ENCODE measurements around the gene RXRA.

Gene RXRA

GRCh38 chr9:134365115-134365596, 38.9 kb downstream of the RXRA start:
- H3K14ac ChIP-seq (ENCODE audit: low read length in 2 of 2), result peak overlapping the region in 1 of 2 experiments; percentile 76
- peaks cover 78% of the 10 kb centered on the region for H3K79me1 ChIP-seq (replicated peaks; ENCODE audit: low read length, poor library complexity, severe bottlenecking)
- H3K9me3 ChIP-seq (ENCODE audit: control insufficient read depth, low read length), result no peaks in the 10 kb centered on the region
- H3K27ac ChIP-seq (ENCODE audit: low read length, poor library complexity, severe bottlenecking), result no peak overlapping the region
- H3K4me3 ChIP-seq (ENCODE audit: insufficient read depth in 1 of 2, low read depth in 1 of 2, low read length in 2 of 2), result no peak overlapping the region
- H3K18ac ChIP-seq (ENCODE audit: low read depth in 1 of 2, low read length in 2 of 2), result peak overlapping the region in 1 of 2 experiments; percentile 50
- H2BK5ac ChIP-seq (ENCODE audit: low read depth, low read length, poor library complexity, severe bottlenecking), result no peak overlapping the region
- H2AFZ ChIP-seq (ENCODE audit: low read depth, low read length), result no peak overlapping the region
- WGBS, result 95% methylated on average over 21 of the region's 21 CpGs
- H3K36me3 ChIP-seq (ENCODE audit: control insufficient read depth in 1 of 2, insufficient read depth in 2 of 2, low read depth in 1 of 2, low read length in 2 of 2), result peaks cover 0 to 25% of the 10 kb centered on the region in 2 experiments
- no peak overlapping the region for H3K9ac ChIP-seq (ENCODE audit: low read length)
- no peak overlapping the region for H2BK15ac ChIP-seq (ENCODE audit: low read depth, poor library complexity, severe bottlenecking)
- peak overlapping the region; percentile 26 to 66 for H3K4ac ChIP-seq (ENCODE audit: low read depth in 1 of 2, low read length in 2 of 2)
- H3K4me1 ChIP-seq (ENCODE audit: control insufficient read depth, insufficient read depth, low read depth, low read length), result peaks cover 48% of the 10 kb centered on the region
- no peak overlapping the region for H4K8ac ChIP-seq (ENCODE audit: low read length)
- DNase-seq, result no peak
- H3K23ac ChIP-seq (ENCODE audit: low read length in 2 of 2), result no peak overlapping the region
- peak overlapping the region; percentile 34 for H4K91ac ChIP-seq (ENCODE audit: low read length)
- H2BK120ac ChIP-seq (ENCODE audit: low read depth, low read length), result no peak overlapping the region
- H3K4me2 ChIP-seq (ENCODE audit: low read length, poor library complexity, severe bottlenecking), result no peak overlapping the region
- peak overlapping the region; percentile 33 to 40 for H2BK12ac ChIP-seq (ENCODE audit: low read length in 2 of 2)
- H3K27me3 ChIP-seq (ENCODE audit: control insufficient read depth in 1 of 2, insufficient read depth in 1 of 2, low read length in 2 of 2), result no peaks in the 10 kb centered on the region
- no peak overlapping the region for H2AK5ac ChIP-seq (ENCODE audit: low read length, severe bottlenecking)

GRCh38 chr9:134365791-134366222, 39.6 kb downstream of the RXRA start:
- Histone ChIP-seq H2AFZ (ENCODE audit: low read depth, low read length) (no peak overlapping the region), H3K4me1 (ENCODE audit: control insufficient read depth, insufficient read depth, low read depth, low read length) (peaks cover 52% of the 10 kb centered on the region), H3K9ac (ENCODE audit: low read length) (peak overlapping the region; percentile 69), H2BK5ac (ENCODE audit: low read depth, low read length, poor library complexity, severe bottlenecking) (no peak overlapping the region), H3K18ac (ENCODE audit: low read depth in 1 of 2, low read length in 2 of 2) (peak overlapping the region in 1 of 2 experiments; percentile 38), H3K23ac (ENCODE audit: low read length in 2 of 2) (peak overlapping the region in 1 of 2 experiments; percentile 40), H3K14ac (ENCODE audit: low read length in 2 of 2) (peak overlapping the region in 1 of 2 experiments; percentile 55), H2BK12ac (ENCODE audit: low read length in 2 of 2) (peak overlapping the region in 1 of 2 experiments; percentile 11), H4K8ac (ENCODE audit: low read length) (peak overlapping the region; percentile 27), H3K36me3 (ENCODE audit: control insufficient read depth in 1 of 2, insufficient read depth in 2 of 2, low read depth in 1 of 2, low read length in 2 of 2) (peaks cover 0 to 24% of the 10 kb centered on the region in 2 experiments), H3K27ac (ENCODE audit: low read length, poor library complexity, severe bottlenecking) (no peak overlapping the region), H4K91ac (ENCODE audit: low read length) (peak overlapping the region; percentile 27), H3K79me1 (replicated peaks; ENCODE audit: low read length, poor library complexity, severe bottlenecking) (peaks cover 74% of the 10 kb centered on the region), H3K4me3 (ENCODE audit: insufficient read depth in 1 of 2, low read depth in 1 of 2, low read length in 2 of 2) (no peak overlapping the region), H3K9me3 (ENCODE audit: control insufficient read depth, low read length) (no peaks in the 10 kb centered on the region), H3K4ac (ENCODE audit: low read depth in 1 of 2, low read length in 2 of 2) (peak overlapping the region in 1 of 2 experiments; percentile 20), H2BK15ac (ENCODE audit: low read depth, poor library complexity, severe bottlenecking) (no peak overlapping the region), H3K27me3 (ENCODE audit: control insufficient read depth in 1 of 2, insufficient read depth in 1 of 2, low read length in 2 of 2) (no peaks in the 10 kb centered on the region), H3K4me2 (ENCODE audit: low read length, poor library complexity, severe bottlenecking) (no peak overlapping the region), H2AK5ac (ENCODE audit: low read length, severe bottlenecking) (no peak overlapping the region), H2BK120ac (ENCODE audit: low read depth, low read length) (no peak overlapping the region)
- DNase-seq, result no peak
- 70% methylated on average over 12 of the region's 14 CpGs for WGBS

- Histone ChIP-seq H3K14ac (ENCODE audit: low read length in 2 of 2) (peak overlapping the region in 1 of 2 experiments; percentile 55), H2BK15ac (ENCODE audit: low read depth, poor library complexity, severe bottlenecking) (peak overlapping the region; percentile 63), H3K23ac (ENCODE audit: low read length in 2 of 2) (peak overlapping the region in 1 of 2 experiments; percentile 40), H2BK12ac (ENCODE audit: low read length in 2 of 2) (no peak overlapping the region), H2BK5ac (ENCODE audit: low read depth, low read length, poor library complexity, severe bottlenecking) (no peak overlapping the region), H3K4me1 (ENCODE audit: control insufficient read depth, insufficient read depth, low read depth, low read length) (peaks cover 55% of the 10 kb centered on the region), H3K4me3 (ENCODE audit: insufficient read depth in 1 of 2, low read depth in 1 of 2, low read length in 2 of 2) (peak overlapping the region in 1 of 2 experiments; percentile 50), H3K79me1 (replicated peaks; ENCODE audit: low read length, poor library complexity, severe bottlenecking) (peaks cover 73% of the 10 kb centered on the region), H3K27me3 (ENCODE audit: control insufficient read depth in 1 of 2, insufficient read depth in 1 of 2, low read length in 2 of 2) (no peaks in the 10 kb centered on the region), H2BK120ac (ENCODE audit: low read depth, low read length) (no peak overlapping the region), H2AFZ (ENCODE audit: low read depth, low read length) (no peak overlapping the region), H3K9ac (ENCODE audit: low read length) (peak overlapping the region; percentile 69), H3K9me3 (ENCODE audit: control insufficient read depth, low read length) (no peaks in the 10 kb centered on the region), H4K91ac (ENCODE audit: low read length) (peak overlapping the region; percentile 32), H3K4me2 (ENCODE audit: low read length, poor library complexity, severe bottlenecking) (no peak overlapping the region), H3K27ac (ENCODE audit: low read length, poor library complexity, severe bottlenecking) (no peak overlapping the region), H4K8ac (ENCODE audit: low read length) (peak overlapping the region; percentile 27), H3K4ac (ENCODE audit: low read depth in 1 of 2, low read length in 2 of 2) (peak overlapping the region in 1 of 2 experiments; percentile 46), H2AK5ac (ENCODE audit: low read length, severe bottlenecking) (no peak overlapping the region), H3K18ac (ENCODE audit: low read depth in 1 of 2, low read length in 2 of 2) (peak overlapping the region in 1 of 2 experiments; percentile 46), H3K36me3 (ENCODE audit: control insufficient read depth in 1 of 2, insufficient read depth in 2 of 2, low read depth in 1 of 2, low read length in 2 of 2) (peaks cover 0 to 22% of the 10 kb centered on the region in 2 experiments)
- peak; percentile 43 for DNase-seq
- WGBS, result 83% methylated on average over 25 of the region's 25 CpGs
Observed at GRCh38 chr9:134366223-134367031, 40.2 kb downstream of the RXRA start.

GRCh38 chr9:134367061-134367460, 40.8 kb downstream of the RXRA start:
- DNase-seq, result no peak
- Histone ChIP-seq H2AK5ac (ENCODE audit: low read length, severe bottlenecking) (no peak overlapping the region), H2BK15ac (ENCODE audit: low read depth, poor library complexity, severe bottlenecking) (no peak overlapping the region), H2BK12ac (ENCODE audit: low read length in 2 of 2) (peak overlapping the region; percentile 13 to 49), H3K36me3 (ENCODE audit: control insufficient read depth in 1 of 2, insufficient read depth in 2 of 2, low read depth in 1 of 2, low read length in 2 of 2) (peaks cover 0 to 21% of the 10 kb centered on the region in 2 experiments), H3K18ac (ENCODE audit: low read depth in 1 of 2, low read length in 2 of 2) (peak overlapping the region; percentile 10 to 64), H3K4me3 (ENCODE audit: insufficient read depth in 1 of 2, low read depth in 1 of 2, low read length in 2 of 2) (peak overlapping the region in 1 of 2 experiments; percentile 50), H3K79me1 (replicated peaks; ENCODE audit: low read length, poor library complexity, severe bottlenecking) (peaks cover 74% of the 10 kb centered on the region), H3K4me2 (ENCODE audit: low read length, poor library complexity, severe bottlenecking) (no peak overlapping the region), H3K4ac (ENCODE audit: low read depth in 1 of 2, low read length in 2 of 2) (peak overlapping the region in 1 of 2 experiments; percentile 54), H2AFZ (ENCODE audit: low read depth, low read length) (no peak overlapping the region), H3K9me3 (ENCODE audit: control insufficient read depth, low read length) (no peaks in the 10 kb centered on the region), H3K23ac (ENCODE audit: low read length in 2 of 2) (no peak overlapping the region), H3K4me1 (ENCODE audit: control insufficient read depth, insufficient read depth, low read depth, low read length) (peaks cover 58% of the 10 kb centered on the region), H3K14ac (ENCODE audit: low read length in 2 of 2) (peak overlapping the region in 1 of 2 experiments; percentile 29), H4K91ac (ENCODE audit: low read length) (peak overlapping the region; percentile 52), H2BK5ac (ENCODE audit: low read depth, low read length, poor library complexity, severe bottlenecking) (no peak overlapping the region), H3K27me3 (ENCODE audit: control insufficient read depth in 1 of 2, insufficient read depth in 1 of 2, low read length in 2 of 2) (no peaks in the 10 kb centered on the region), H4K8ac (ENCODE audit: low read length) (peak overlapping the region; percentile 78), H3K27ac (ENCODE audit: low read length, poor library complexity, severe bottlenecking) (no peak overlapping the region), H3K9ac (ENCODE audit: low read length) (peak overlapping the region; percentile 69), H2BK120ac (ENCODE audit: low read depth, low read length) (no peak overlapping the region)
- 97% methylated on average over 11 of the region's 12 CpGs for WGBS

Measured in mesenchymal stem cell (in vitro differentiated cells and primary cell).